ENCODE data around the gene COL19A1. TPM values are rescaled to one million over a fixed set of nuclear protein-coding genes. Genes with fewer than 3 reads are reported as not detected.

COL19A1 gene
- polyA plus RNA-seq, 1 donor (not counting 4 experiments of a cell fraction or from before 2014, with no cell fraction given) = not detected

DNA sequence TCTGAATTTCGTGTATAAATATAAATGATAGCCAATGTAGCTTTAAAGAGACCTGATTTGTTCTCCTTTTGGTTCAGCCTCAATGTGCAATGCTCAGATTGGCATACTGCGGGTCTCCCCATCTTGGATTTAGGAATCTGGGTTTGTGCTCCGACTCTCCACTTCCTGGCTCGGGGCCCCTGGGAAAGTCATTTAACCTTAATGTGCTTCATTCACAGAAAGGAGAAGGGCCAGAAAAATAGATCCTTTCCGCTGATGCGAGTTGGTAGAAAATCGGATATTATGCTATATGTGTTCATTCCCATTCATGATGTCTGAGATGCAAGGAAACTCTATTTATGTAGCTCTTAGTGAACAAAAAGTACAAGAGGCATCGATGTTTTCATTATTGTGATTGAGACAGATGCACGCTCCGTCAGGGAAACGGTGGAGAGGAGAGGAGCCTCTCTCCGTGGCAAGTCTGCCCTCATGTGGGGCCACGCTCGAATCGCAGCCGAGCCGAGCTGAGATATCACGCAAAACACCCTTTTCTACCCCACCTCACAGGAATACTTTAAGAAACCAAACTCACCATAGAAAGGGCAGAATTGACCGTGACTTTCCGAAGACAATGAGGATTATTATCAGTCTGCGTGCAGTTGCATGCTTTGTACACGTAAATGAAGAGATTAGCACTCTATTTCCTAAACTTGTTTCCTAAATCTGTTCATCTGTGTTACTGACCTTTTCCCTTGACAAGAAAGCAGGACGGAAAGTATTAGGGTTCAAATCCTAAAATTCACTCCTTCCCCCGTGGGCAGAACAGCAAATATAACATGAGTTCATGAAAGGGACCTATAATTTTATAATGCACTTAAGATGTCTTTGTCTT is 300.0 kb downstream of the COL19A1 start:
- DNase-seq (ENCODE audit: low read depth, low spot score) = no peak
- dilution Hi-C loops (cut with MboI; ENCODE audit: extremely low pct_ligation_motif_present, low sequenced_read_pairs) = no loop called here
- Histone ChIP-seq H3K27me3 (ENCODE audit: control insufficient read depth, extremely low read depth, insufficient read depth, low read length) (peaks cover 4% of the 10 kb centered on the region), H3K9me1 (ENCODE audit: control insufficient read depth, extremely low read depth, insufficient read depth, low read length) (no peaks in the 10 kb centered on the region), H3K9ac (ENCODE audit: control insufficient read depth, extremely low read depth, insufficient read depth, low read length) (no peak overlapping the region), H3K4me2 (ENCODE audit: control insufficient read depth, extremely low read depth, insufficient read depth, low read depth, low read length) (peak overlapping the region; percentile 54), H3K4me1 (ENCODE audit: control insufficient read depth, extremely low read depth, insufficient read depth, low read length) (no peaks in the 10 kb centered on the region), H3K9me3 (ENCODE audit: control insufficient read depth, low read depth, low read length) (no peaks in the 10 kb centered on the region), H3K79me2 (ENCODE audit: control insufficient read depth, insufficient read depth, low read length) (no peaks in the 10 kb centered on the region), H3K4me3 (ENCODE audit: control insufficient read depth in 2 of 3, extremely low read depth in 1 of 3, insufficient read depth in 2 of 3, low read depth in 1 of 3, low read length in 3 of 3) (peak overlapping the region in 1 of 3 experiments; percentile 15), H3K36me3 (ENCODE audit: control insufficient read depth in 2 of 2, extremely low read depth in 1 of 2, insufficient read depth in 2 of 2, low read length in 2 of 2) (no peaks in the 10 kb centered on the region), H3K27ac (ENCODE audit: control insufficient read depth, insufficient read depth, low read length) (no peak overlapping the region), H2AFZ (ENCODE audit: control insufficient read depth, low read length) (peak overlapping the region; percentile 50), H4K20me1 (ENCODE audit: control insufficient read depth, extremely low read depth, insufficient read depth, low read length) (no peaks in the 10 kb centered on the region)
- FAIRE-seq = peak; percentile 41
- TF ChIP-seq, protein P1, sequence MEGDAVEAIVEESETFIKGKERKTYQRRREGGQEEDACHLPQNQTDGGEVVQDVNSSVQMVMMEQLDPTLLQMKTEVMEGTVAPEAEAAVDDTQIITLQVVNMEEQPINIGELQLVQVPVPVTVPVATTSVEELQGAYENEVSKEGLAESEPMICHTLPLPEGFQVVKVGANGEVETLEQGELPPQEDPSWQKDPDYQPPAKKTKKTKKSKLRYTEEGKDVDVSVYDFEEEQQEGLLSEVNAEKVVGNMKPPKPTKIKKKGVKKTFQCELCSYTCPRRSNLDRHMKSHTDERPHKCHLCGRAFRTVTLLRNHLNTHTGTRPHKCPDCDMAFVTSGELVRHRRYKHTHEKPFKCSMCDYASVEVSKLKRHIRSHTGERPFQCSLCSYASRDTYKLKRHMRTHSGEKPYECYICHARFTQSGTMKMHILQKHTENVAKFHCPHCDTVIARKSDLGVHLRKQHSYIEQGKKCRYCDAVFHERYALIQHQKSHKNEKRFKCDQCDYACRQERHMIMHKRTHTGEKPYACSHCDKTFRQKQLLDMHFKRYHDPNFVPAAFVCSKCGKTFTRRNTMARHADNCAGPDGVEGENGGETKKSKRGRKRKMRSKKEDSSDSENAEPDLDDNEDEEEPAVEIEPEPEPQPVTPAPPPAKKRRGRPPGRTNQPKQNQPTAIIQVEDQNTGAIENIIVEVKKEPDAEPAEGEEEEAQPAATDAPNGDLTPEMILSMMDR (optimal IDR thresholded peaks at IDR 0.05 in 1 of 3, IDR thresholded peaks at IDR 0.05 in 1 of 3, conservative IDR thresholded peaks at IDR 0.05 in 1 of 3; ENCODE audit: extremely low read depth in 1 of 3, insufficient read depth in 2 of 3, low read length in 3 of 3) = peak; percentile 71 to 92 (median 84)
- TF ChIP-seq EZH2 (IDR thresholded peaks at IDR 0.05; ENCODE audit: low read length) = no peak

- DNase-seq (ENCODE audit: low read depth, low spot score) = no peak
- no peak overlapping the region for H3K4me2 ChIP-seq (ENCODE audit: control insufficient read depth, extremely low read depth, insufficient read depth, low read depth, low read length)
- dilution Hi-C loops (cut with MboI; ENCODE audit: extremely low pct_ligation_motif_present, low sequenced_read_pairs) = no loop called here
Measured at GRCh38 chr6:70168681-70169377, 302.5 kb downstream of the COL19A1 start.

More at GRCh38 chr6:70168681-70169377, 302.5 kb downstream of the COL19A1 start:
- FAIRE-seq = no peak
- H3K79me2 ChIP-seq (ENCODE audit: control insufficient read depth, insufficient read depth, low read length) = no peaks in the 10 kb centered on the region
- H3K27ac ChIP-seq (ENCODE audit: control insufficient read depth, insufficient read depth, low read length) = no peak overlapping the region
- H3K9me3 ChIP-seq (ENCODE audit: control insufficient read depth, low read depth, low read length) = no peaks in the 10 kb centered on the region
- no peak for TF ChIP-seq EZH2 (IDR thresholded peaks at IDR 0.05; ENCODE audit: low read length)
- TF ChIP-seq, protein P1 (optimal IDR thresholded peaks at IDR 0.05 in 1 of 3, IDR thresholded peaks at IDR 0.05 in 1 of 3, conservative IDR thresholded peaks at IDR 0.05 in 1 of 3; ENCODE audit: extremely low read depth in 1 of 3, insufficient read depth in 2 of 3, low read length in 3 of 3) = no peak
- H3K27me3 ChIP-seq (ENCODE audit: control insufficient read depth, extremely low read depth, insufficient read depth, low read length) = peaks cover 4% of the 10 kb centered on the region
- H3K36me3 ChIP-seq (ENCODE audit: control insufficient read depth in 2 of 2, extremely low read depth in 1 of 2, insufficient read depth in 2 of 2, low read length in 2 of 2) = no peaks in the 10 kb centered on the region
- H3K9me1 ChIP-seq (ENCODE audit: control insufficient read depth, extremely low read depth, insufficient read depth, low read length) = no peaks in the 10 kb centered on the region
- no peaks in the 10 kb centered on the region for H3K4me1 ChIP-seq (ENCODE audit: control insufficient read depth, extremely low read depth, insufficient read depth, low read length)
- H2AFZ ChIP-seq (ENCODE audit: control insufficient read depth, low read length) = no peak overlapping the region
- no peaks in the 10 kb centered on the region for H4K20me1 ChIP-seq (ENCODE audit: control insufficient read depth, extremely low read depth, insufficient read depth, low read length)
- H3K4me3 ChIP-seq (ENCODE audit: control insufficient read depth in 2 of 3, extremely low read depth in 1 of 3, insufficient read depth in 2 of 3, low read depth in 1 of 3, low read length in 3 of 3) = no peak overlapping the region
- no peak overlapping the region for H3K9ac ChIP-seq (ENCODE audit: control insufficient read depth, extremely low read depth, insufficient read depth, low read length)

Data from keratinocyte (primary cell).